CD4-positive, alpha-beta T cell treated with Interleukin-17A for 1 hour (primary cell): ENCODE data around the gene NDNF.
A peak's percentile ranks its signal among the peaks of the same experiment; 100 is the strongest.

Source experiments
- DNase-seq: peaks from one replicate; pipeline ENCODE4 v3.0.0-alpha.2; 2020

The NDNF gene

DNA sequence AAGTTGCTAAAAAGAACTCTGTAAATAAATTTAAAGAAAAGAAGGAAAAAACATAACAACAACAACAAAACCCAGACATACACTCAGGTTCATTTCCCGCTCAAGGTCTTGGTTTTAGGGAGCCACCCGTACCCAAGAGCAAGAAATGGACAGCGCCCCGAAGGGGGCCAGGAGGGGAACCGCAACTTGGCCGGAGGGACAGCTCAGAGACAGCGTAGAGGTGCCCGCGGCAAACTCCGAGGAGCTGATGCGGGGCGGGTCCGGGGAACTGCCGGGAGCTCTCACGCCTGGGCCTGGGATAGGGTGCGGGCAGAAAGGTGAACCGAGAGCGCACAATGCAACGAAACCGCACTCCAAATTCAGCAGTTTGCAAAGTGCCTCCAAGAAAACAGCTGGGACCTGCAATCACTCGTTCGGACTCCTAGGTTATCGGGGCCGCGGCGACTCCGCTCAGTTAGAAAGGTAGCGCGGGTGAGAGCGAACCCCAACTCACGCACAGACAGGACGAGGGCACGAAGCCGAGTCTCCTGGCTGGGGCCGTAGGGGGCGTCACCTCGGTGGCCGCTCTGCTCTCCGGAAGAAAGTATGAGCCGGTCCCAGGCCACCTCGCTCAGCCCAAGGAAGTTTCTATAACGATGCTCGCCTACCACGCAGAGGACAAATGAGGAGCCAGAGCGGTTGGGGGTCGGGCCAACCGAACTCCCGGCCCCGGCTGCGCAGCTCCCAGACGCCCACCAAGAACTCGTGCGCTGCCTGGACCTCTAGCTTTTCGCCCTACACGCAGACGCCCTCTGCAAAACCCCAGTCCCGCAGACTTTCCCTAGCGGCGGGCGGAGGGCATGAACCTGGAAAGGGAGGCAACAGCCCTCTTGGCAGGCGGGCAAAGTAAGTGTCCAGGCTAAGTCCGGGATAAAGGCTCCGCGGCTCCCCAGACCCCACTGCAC lies 1.4 kb downstream of the NDNF start:
- DNase-seq = peak; percentile 10

DNA sequence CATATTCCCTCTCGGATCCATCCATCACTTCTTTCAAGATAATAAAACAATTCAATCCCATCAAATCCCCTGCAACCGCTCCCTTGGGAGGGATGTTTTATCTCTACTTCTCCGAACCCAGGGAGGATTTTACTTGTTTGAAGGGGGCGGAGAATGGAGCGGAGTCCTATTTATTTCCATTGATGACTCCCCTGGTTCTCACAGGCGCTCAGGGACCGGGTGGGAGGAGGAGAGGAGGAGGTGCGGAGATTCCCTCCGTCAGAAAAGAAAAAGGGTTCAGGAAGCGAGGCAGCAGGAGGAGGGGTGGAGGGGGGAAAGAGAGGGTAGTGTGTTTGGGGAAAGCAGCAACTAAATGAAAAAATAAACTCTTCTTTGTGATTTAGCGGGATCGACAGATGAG lies 2.1 kb downstream of the NDNF start:
- no peak for DNase-seq

DNA sequence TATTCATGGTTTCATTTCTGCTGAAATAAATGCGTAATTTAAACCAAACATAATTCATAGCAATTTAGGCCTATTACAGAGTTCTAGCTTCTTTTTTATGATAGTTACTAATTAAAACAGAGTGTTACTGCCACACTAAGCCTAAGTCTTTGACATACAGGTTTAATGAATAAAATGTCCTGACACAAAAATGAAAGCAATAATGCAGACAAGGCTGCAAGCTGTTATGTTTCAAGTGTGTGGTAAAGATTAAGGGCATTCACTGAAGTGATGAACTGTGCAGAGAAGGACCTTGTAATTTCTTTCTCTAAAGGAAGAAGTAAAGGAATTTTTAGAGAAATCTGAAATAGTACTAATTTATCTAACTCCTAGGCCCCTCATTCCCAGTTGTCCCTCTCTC lies 2.9 kb downstream of the NDNF start:
- DNase-seq = no peak

DNA sequence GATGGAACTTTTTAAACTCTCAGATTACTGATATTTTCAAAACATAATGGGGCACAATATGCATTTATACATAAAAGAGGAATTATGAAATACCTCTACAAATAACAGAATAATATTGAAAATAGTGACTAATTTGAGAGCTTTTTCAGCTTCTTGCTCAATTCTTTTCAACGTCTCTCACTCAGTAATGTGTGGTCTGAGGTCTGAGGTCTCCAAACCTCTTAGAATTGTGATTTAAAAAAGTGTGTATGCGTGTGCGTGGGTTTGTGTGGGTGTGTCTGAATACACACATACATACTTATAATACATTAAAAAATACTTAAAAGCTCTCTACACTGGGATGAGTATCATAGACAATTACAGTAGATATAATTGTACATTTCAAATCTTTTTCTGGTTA lies 7.9 kb downstream of the NDNF start:
- no peak for DNase-seq

DNA sequence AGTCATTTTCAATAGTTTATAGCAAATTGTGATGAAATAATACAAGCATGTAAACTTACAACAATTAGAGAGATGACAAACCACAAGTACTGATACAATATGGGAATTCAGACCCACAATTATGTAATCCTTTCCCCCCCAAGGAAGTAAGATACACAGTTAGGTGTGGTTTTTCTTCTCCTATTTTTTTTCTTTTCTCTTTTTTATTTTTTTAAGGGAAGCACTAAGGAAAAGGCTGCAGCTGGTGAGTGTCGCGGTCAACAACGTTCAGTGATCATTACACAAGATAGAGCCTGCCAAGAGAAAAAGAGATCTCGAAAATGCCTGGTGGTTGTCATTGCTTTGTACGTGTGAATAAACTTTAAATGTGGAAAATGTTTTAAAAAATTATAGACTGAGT lies 9.8 kb downstream of the NDNF start:
- no peak for DNase-seq

DNA sequence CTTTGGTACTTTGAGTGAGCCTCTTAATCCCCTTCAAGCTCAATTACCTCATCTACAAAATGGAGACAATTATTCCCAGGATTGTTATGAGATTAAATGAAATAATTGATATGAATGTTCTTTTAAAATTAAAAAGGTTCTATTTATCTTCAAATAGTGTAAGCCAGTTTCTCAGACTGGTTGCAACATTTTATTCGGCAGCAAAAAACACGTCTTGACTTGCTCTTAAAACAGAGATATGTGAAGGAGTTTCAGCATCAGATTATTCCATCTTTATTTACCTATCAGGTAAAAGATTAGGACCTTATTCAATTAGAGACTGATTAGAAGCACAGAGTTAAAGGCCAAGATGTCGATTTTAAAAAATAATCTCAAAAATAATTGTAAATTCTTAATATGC lies 10.5 kb downstream of the NDNF start:
- DNase-seq = no peak

DNA sequence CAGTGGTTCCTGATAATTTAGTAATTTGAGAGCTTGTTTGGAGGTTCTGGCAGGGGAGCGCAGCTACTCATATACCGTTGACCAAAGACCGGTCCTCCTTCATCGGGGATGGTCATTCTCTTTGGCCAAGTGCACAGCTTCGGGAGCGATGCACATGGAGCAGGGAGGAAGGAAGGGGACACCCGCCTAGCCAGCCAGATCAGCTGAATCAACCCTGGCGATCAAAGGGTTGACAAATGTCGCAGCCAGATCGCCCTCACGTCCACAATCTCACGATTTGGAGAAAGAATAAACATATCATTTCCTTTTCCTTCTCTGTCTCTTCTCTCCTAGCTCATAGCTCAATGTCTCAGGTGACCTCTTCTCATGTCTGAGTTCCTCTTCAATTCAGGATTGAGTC lies 11.1 kb downstream of the NDNF start:
- DNase-seq = no peak

DNA sequence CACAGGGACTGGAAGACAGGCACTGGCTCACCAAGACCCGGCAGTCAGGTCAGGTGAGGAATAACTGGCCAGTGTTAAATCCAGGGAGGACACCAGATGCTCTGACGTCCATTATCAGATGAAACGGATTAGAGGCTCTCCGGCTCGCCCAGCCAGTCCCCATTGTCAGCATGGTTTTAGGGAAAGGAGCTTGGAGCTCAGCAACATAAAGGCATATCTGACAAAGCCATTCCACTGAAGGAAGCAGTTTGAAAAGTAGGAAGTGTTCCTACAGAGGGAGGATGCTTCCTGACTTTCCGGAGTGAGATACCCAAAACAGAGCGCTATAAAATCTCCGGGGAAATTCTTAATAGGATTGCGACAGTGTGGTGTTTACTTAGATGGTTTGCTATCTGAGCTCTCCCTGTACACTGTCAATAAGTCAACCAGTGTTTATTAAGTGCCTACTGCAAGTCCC lies 14.8 kb downstream of the NDNF start:
- DNase-seq = no peak

DNA sequence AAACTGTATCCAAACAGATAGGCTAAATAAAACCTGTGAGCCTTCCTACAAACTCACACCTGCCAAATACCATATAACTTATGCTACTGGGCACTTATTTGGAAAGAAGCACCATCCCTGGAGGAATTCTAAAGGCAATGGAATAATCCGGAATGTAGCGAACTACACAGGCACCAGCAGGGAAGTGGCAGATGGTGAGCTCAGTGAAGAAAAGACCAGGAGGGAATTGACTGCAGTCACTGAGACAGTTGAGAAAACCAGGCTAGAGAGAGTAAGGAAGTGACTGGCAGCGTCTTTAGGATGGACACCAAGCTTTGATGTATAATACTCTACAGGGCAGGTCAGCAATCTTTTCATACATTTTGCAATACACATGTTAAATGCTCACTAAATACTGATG lies 16.3 kb downstream of the NDNF start:
- DNase-seq = no peak

DNA sequence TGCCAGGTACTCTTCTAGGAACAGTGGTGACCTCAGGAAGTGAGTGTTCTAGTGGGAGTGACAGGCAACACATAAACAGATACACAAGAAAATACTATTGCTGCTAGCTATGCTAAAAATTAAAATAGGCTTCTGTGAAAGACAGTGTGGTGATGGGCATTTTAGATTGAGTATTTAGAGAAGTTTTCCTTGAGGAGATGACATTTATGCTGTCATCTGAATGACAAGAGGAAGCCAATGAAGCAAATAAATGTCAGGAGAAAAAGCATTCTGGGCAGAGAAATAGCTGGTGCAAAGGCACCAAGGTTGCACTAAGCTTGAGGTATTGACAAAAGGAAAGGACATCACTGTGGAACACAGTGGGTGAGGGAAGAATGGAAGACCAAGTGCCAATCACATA lies 18.0 kb downstream of the NDNF start:
- no peak for DNase-seq

DNA sequence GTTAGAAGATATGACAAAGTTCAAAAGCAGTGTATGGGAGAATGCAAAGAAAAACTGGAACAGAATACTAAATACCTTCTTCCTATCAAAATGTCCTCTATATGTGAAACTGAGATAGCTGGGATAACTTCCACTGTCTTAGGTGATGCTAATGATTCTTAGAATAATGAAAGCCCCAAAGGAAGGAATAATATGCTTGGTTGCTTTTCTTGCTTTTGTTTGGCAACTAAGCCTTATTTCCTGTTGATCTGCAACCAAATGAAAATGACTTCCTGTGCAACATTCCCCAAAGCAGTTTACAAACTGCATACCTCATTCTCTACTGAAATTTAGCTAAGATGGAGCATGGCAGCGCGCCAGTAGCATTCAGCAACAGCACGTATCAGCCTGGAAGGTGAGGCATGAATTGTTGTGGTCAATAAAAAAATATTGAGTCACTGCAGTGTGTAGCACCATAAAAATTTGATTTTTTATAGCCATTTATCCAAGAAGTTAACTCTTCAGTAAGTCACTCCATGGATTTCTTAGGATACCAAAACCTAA lies 18.7 kb downstream of the NDNF start:
- DNase-seq = no peak

DNA sequence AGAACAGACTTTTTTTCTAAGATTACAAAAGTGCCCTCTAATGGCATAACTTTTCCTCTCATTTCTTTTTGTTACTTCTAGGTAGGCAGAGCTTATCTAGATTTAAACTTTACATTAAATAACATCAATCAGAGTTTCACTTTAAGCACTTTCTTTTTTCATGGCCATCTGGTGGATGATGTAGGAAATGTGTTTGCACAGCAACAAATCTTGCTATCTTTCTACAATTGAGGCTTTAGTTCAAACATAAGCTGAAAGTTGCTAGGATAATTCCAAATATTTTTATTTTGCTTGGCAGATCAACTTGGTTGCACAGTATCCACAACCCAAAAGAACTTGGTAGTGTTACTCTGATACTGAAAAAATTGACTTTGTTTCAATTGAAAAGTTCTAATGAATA lies 22.0 kb downstream of the NDNF start:
- DNase-seq = no peak

DNA sequence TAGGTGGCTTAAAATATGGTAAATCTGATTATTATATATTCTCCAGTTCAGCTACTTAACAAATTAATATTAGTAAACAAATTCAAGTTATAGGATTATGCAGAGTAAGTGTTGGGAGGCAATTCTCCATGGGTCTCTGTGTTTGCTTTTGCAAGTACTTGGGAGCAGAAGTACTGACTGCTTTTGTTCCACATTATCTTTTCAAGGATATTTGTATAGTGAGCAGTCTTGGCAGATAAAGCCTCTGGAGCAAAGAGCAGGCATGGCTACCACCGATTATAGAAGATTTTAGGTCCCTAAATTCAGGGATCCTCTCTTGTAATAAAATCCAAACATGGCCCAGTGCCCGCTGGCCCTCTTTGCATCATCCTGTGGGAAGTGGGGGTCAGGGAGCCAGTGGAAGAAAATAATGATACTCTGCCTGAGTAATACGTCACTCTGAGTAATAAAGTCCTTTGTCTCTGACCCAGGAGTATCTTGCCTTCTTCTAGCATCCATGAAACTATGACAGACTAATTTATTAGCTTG lies 23.2 kb downstream of the NDNF start:
- DNase-seq = no peak

DNA sequence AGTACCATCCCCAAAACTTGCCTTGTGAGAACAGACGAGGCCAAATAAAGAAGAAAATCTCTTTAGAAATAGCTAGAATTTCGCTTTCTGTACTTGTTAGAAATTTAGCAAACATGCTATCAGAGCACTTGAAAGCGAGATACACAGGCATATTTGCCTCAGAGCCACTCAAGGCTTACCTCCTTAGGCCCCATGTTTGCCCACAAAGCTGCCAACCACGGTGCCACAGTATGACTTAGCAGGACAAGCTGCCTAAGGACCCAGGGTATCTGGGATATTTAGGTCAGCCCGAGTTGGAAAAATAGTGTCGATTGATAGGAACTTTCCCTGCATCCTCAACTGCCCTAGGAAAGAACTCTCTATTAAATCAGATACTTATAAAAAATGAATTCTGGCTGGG lies 24.2 kb downstream of the NDNF start:
- no peak for DNase-seq

DNA sequence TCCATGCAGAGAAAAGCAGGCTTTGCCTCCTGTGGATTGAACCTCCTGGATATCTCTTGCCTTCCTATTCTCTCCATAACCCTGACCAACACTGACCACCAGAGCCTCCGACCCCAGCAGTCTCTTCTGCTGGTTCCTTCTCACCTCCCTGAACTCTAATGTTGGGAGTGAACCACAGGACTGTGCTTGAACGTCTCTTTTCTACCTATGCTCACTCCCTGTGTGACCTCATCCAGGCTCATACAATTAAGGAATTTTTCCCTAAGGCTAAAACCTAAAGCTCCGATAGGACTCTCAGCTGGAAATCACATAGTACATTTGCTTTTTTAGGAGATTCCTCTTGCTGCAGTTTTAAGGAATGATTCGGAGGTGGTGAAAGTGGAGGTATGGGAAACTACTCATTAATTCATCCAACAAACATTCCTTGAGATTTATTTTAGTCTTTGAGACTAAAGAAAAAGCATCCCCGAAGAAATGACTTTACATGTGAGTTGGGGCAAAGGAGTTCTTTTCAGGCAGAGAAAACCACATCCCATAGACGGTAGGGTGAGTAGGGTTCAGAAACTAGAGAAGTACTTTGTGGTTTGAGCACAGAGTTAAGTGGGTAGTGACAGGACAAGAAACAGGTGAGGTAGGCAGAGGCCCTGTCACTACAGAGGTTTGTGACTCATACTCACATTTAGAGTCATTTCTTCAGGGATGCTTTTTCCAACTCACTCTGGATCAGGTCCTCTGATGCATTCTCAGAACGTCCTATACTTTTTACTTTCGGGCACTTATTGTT lies 30.8 kb downstream of the NDNF start:
- peak; percentile 25 for DNase-seq

DNA sequence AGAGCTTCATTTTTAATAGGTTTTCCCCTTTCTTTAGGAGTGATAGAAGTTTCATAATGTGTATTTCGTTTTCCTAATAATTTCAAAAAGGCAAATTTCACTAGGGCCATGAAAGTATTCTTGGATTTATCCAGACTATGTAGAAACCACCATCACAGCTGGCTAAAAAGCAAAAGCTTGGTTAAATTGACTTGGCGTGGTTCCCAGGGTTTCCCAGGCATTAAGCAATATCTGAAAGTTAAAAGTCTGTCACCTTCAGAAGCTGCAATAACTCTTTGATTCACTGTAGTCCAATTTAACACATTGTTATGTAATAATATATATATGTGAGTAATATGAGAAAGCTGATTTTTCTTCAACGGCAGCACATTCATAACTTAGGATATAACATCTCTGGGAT lies 38.3 kb downstream of the NDNF start:
- no peak for DNase-seq

DNA sequence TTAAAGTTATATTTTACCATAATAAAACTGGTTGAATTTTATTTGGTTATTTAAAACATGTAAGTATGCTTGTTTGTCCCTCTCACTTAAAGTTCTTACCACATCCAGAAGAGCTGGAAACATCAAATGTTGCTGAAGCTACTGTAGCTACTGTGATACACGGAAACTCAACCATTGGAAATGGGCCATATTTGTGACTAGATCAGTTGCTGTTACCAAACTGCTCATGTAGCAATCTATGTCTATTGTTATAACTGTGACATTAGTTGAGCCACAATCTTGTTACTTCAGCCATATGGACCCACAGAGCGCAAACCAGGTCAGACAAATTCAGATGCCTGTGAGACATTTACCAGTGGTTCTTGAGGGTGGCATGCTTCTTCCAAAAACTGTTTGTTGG lies 41.6 kb downstream of the NDNF start:
- DNase-seq = no peak

DNA sequence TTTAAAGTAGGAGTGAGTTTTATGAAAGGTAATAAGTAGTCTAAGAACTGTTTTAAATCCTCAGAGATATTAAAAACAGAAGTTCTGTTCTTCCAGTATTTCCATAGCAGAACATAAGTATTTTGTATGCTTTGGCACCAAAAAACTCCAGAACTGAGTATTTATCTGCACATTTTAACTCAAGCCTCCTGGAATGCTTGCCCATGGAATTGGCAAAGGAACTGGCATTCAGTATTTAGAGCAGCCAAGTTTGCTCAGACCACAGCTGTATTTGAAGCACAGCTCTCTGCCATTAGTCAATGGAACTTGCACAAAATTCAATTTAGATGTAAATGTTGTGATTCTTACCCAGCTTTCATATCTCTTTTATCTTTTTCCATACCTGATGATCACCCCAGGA lies 42.2 kb downstream of the NDNF start:
- DNase-seq = no peak

DNA sequence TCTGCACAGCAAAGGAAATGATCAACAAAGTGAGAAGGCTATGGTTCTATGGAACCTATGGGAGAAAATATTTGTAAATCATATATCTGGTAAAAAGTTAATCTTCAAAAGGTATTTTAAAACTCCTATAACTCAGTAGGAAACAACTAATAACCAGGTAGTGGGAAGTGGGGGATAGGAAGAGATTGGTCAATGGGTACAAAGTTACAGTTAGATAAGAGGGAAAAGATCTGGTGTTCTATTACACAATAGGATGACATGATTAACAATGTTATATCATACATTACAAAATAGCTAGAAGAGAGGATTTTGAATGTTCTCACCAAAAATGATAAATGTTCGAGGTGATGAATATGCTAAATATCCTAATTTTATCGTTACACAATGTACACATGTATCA lies 46.3 kb downstream of the NDNF start:
- DNase-seq = no peak

DNA sequence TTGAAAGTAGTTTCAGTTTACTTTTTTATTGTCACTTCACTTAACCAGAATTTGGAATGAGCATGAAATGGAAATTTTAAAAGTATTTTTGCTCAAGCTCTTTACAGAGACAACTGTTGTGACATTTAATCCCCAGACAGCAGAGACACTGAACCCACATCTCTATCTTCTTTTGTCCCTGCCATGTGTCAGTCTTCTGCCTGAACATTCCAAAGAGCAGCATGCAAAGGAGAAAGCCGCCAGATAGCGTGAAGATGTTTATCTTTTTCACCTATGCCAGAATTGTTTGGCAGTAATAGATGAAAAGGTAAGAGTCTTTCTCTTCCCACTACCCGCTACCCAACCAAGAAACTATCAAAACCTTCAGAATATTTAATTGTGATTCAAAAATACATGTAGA lies 46.8 kb downstream of the NDNF start:
- DNase-seq = no peak

DNA sequence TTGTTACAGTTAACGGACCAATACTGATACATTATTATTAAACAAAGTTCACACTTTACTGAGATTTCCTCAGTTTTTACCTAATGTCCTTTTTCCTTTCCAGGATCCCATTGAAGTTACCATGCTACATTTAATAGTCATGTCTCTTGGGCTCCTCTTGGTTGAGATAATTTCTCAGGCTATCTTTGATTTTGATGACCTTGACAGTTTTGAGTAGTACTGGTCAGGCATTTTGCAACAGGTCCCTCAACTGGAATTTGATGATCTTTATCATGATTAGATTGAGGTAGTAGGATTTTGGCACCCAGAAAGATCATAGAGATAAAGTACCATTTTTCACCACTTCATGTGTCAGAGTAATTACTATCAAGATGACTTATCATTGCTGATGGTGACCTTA lies 53.8 kb downstream of the NDNF start:
- DNase-seq = no peak

DNA sequence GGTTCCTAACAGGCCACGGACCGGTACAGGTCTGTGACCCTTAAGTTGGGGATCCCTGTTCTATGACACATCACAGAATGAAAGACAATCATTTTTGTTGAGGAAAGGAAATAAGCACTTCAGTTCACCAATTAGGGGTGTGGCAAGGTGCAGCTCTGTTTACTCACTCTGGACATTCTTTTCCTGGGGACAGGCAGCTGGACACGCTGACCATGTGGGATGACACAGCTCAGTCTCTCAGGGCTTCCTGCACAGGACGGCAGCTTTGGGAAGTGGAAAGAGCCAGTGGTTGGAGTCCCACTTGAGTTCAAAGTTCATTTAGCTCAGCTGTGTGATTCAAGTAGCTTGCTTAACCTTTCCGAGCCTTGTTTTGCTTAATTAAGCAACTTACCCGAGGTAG lies 55.7 kb downstream of the NDNF start:
- no peak for DNase-seq

DNA sequence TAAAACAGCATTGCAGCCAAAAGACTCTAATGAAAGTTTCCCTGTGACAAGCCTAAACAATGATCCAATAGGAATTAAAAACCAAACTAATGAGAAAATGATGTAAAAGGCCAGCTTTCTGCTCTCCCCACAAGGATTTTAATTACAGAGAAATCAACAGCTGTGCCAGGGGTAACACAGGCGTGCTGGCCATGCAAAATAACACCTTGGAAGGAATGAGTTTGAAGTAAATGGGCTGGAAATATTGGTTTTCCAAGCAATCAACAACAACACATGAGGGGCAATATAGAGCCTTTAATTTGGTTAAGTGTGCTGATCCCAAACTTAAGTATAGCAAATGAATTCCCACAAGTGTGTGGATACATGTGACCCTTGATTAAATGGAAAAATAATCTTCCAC lies 56.9 kb downstream of the NDNF start:
- DNase-seq = no peak

DNA sequence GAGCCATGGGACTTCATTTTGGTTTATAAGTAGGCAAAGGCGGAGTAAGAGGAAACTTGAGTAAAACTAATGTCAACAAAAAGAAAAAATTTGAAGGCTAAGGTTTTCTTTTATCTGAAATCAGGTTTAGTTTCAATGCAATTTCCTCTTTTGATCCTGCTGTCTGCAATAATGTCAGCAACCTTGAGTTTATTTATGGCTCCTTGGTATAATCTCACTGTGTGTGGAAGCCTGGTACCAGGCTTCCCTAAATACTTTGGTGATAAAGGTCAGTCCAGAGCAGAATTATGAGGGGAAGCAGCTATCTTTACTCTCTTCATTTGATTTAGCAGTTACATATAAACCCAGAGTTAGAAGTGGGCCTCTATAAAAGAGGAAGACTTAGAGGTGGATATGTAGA lies 57.8 kb downstream of the NDNF start:
- DNase-seq = no peak
